ENCODE results near the gene CXCL16.

Gene CXCL16

DNA sequence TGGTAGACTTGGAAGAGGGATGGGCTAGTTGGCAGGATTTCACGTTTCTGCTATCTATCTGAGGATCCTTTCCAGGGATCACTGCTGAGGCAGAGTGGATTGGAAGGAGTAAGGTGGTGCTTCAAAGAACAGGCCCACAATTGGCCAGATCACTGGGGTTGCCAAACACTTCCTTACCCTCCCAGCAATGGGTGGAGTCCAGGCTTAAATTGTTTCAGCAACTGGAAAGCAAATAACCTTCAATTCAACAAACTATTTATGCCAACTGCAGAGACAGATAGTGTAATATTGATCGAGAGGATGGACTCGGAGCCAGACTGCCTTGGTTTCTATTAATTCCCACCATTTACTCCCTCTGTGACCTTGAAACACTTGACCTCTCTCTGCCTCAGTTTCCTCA is 27.2 kb downstream of the CXCL16 start:
- no peaks in the 10 kb centered on the region for H3K79me2 ChIP-seq (ENCODE audit: control insufficient read depth, insufficient read depth, low read length)
- WGBS (ENCODE audit: extremely low coverage, insufficient coverage, low lambda C conversion rate), result no CpG with 5 or more reads among the region's 3 CpGs
- H3K27me3 ChIP-seq (ENCODE audit: insufficient read depth, low read length, poor library complexity), result no peaks in the 10 kb centered on the region

DNA sequence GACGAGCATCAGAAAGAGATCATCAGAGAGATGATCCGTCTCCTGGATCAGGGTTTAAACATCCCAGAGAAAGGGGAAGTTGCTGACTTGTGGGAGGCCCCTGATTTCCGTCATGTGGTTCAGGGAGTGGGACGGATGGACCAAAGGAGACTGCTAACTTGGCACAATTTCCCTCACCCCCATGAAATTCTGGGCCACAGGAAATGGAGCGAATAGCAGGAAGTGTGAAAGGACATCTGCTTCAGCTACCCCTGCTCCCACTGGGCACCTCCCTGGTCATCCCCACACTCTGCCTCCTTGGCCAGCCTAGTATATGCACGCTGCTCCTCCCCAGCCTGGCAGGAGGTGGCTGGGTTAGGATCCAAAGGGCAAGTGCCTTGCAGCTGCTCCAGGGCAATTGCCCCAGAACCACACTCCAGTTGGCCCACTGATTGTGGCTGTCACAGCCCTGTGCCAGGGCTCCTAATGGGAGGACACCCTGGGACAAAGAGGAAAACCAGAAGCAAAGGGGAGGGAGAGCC is 28.0 kb downstream of the CXCL16 start:
- Histone ChIP-seq H2AK5ac (ENCODE audit: low read length) (no peak overlapping the region), H3K4ac (ENCODE audit: low read depth, low read length) (no peak overlapping the region), H3K56ac (ENCODE audit: low read length) (no peak overlapping the region), H2BK120ac (ENCODE audit: low read depth, low read length) (no peak overlapping the region), H2BK5ac (ENCODE audit: low read length) (no peak overlapping the region), H3K4me3 (ENCODE audit: low read length) (no peak overlapping the region), H3K79me1 (ENCODE audit: low read length) (no peaks in the 10 kb centered on the region), H2BK15ac (replicated peaks; ENCODE audit: low read depth) (no peak overlapping the region), H4K5ac (ENCODE audit: low read length) (no peak overlapping the region), H3K18ac (ENCODE audit: low read length) (no peak overlapping the region), H3K27ac (ENCODE audit: low read depth, low read length) (no peak overlapping the region), H3K36me3 (ENCODE audit: control insufficient read depth, insufficient read depth, low read length) (no peaks in the 10 kb centered on the region), H3K79me2 (ENCODE audit: control insufficient read depth, insufficient read depth, low read length) (no peaks in the 10 kb centered on the region), H4K8ac (ENCODE audit: low read depth, low read length) (no peak overlapping the region), H3K4me2 (ENCODE audit: low read length) (no peak overlapping the region), H3K23ac (ENCODE audit: low read length) (no peak overlapping the region), H3K9ac (ENCODE audit: low read length) (no peak overlapping the region), H3K27me3 (ENCODE audit: insufficient read depth, low read length, poor library complexity) (no peaks in the 10 kb centered on the region), H3K4me1 (ENCODE audit: control insufficient read depth, low read depth, low read length) (no peaks in the 10 kb centered on the region)
- DNase-seq, result no peak
- WGBS (ENCODE audit: extremely low coverage, insufficient coverage, low lambda C conversion rate), result no CpG with 5 or more reads among the region's 6 CpGs

More for the DNA sequence above, 27.2 kb downstream of the CXCL16 start:
- Histone ChIP-seq H4K8ac (ENCODE audit: low read depth, low read length) (no peak overlapping the region), H3K79me1 (ENCODE audit: low read length) (no peaks in the 10 kb centered on the region), H3K23ac (ENCODE audit: low read length) (no peak overlapping the region), H3K4me3 (ENCODE audit: low read length) (no peak overlapping the region), H4K5ac (ENCODE audit: low read length) (no peak overlapping the region), H2BK120ac (ENCODE audit: low read depth, low read length) (no peak overlapping the region), H3K36me3 (ENCODE audit: control insufficient read depth, insufficient read depth, low read length) (no peaks in the 10 kb centered on the region), H3K18ac (ENCODE audit: low read length) (no peak overlapping the region), H3K4me2 (ENCODE audit: low read length) (no peak overlapping the region), H2BK15ac (replicated peaks; ENCODE audit: low read depth) (no peak overlapping the region), H3K27ac (ENCODE audit: low read depth, low read length) (no peak overlapping the region), H3K56ac (ENCODE audit: low read length) (no peak overlapping the region), H3K4me1 (ENCODE audit: control insufficient read depth, low read depth, low read length) (no peaks in the 10 kb centered on the region), H2AK5ac (ENCODE audit: low read length) (no peak overlapping the region), H2BK5ac (ENCODE audit: low read length) (no peak overlapping the region), H3K4ac (ENCODE audit: low read depth, low read length) (no peak overlapping the region), H3K9ac (ENCODE audit: low read length) (no peak overlapping the region)
- DNase-seq, result no peak

DNA sequence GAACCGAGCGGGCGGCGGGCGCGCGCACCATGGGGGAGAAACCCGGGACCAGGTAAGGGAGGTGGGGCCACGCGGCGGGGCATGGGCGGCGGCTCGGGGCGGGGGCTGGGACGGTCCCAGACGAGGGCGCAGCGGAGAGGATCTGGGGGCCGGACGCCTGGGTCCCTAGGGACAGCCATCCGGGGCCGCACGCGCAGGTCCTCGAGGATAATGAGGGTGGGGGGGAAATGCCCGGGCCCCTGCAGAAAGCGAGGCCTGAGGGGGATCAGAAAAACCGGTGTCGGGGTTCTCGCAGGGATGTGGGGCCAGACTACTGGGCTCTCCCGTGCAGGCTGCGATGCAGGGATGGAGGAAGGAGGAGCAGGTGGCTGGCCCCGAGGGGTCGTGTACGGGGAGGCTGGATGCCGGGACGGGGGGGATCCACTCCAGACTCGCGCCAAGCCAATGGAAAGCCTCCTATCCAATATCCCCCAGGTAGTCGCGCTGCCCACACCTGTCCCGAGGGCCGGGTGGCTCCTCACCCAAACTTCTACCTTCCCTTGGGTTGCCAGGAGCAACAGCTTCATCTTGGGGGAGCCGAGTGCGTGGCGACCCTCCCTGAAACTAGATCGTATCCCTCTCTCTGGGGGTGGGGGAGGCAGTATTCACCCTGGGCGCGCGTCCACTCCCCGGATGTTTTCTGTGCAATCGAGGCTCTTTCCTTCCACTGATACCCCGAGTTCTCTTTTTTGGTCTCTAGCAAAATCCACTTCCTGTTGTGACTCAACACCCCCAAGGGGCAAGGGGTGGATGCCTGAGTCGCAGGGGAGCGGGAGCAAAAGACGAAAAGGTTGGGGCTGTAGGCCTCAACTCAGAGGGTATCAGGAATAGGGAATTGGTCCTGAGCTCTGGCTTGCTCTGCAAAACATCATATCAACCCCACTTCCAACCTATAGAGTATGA is 28.8 kb downstream of the CXCL16 start:
- no peak for DNase-seq
- no peak overlapping the region for H2BK120ac ChIP-seq (ENCODE audit: low read depth, low read length)
- H3K36me3 ChIP-seq (ENCODE audit: control insufficient read depth, insufficient read depth, low read length), result no peaks in the 10 kb centered on the region
- H2AK5ac ChIP-seq (ENCODE audit: low read length), result no peak overlapping the region
- no peak overlapping the region for H2BK5ac ChIP-seq (ENCODE audit: low read length)
- H3K4me3 ChIP-seq (ENCODE audit: low read length), result peak overlapping the region; percentile 62
- peak overlapping the region; percentile 71 for H3K9ac ChIP-seq (ENCODE audit: low read length)
- peak overlapping the region; percentile 24 for H3K18ac ChIP-seq (ENCODE audit: low read length)
- H3K56ac ChIP-seq (ENCODE audit: low read length), result peak overlapping the region; percentile 83
- no peak overlapping the region for H2BK15ac ChIP-seq (replicated peaks; ENCODE audit: low read depth)
- no peaks in the 10 kb centered on the region for H3K79me2 ChIP-seq (ENCODE audit: control insufficient read depth, insufficient read depth, low read length)
- H4K5ac ChIP-seq (ENCODE audit: low read length), result no peak overlapping the region
- no peaks in the 10 kb centered on the region for H3K27me3 ChIP-seq (ENCODE audit: insufficient read depth, low read length, poor library complexity)
- H4K8ac ChIP-seq (ENCODE audit: low read depth, low read length), result no peak overlapping the region
- H3K4me1 ChIP-seq (ENCODE audit: control insufficient read depth, low read depth, low read length), result no peaks in the 10 kb centered on the region
- no peak overlapping the region for H3K23ac ChIP-seq (ENCODE audit: low read length)
- no CpG with 5 or more reads among the region's 57 CpGs for WGBS (ENCODE audit: extremely low coverage, insufficient coverage, low lambda C conversion rate)
- peak overlapping the region; percentile 56 for H3K4me2 ChIP-seq (ENCODE audit: low read length)
- no peak overlapping the region for H3K4ac ChIP-seq (ENCODE audit: low read depth, low read length)
- no peak overlapping the region for H3K27ac ChIP-seq (ENCODE audit: low read depth, low read length)
- H3K79me1 ChIP-seq (ENCODE audit: low read length), result no peaks in the 10 kb centered on the region

DNA sequence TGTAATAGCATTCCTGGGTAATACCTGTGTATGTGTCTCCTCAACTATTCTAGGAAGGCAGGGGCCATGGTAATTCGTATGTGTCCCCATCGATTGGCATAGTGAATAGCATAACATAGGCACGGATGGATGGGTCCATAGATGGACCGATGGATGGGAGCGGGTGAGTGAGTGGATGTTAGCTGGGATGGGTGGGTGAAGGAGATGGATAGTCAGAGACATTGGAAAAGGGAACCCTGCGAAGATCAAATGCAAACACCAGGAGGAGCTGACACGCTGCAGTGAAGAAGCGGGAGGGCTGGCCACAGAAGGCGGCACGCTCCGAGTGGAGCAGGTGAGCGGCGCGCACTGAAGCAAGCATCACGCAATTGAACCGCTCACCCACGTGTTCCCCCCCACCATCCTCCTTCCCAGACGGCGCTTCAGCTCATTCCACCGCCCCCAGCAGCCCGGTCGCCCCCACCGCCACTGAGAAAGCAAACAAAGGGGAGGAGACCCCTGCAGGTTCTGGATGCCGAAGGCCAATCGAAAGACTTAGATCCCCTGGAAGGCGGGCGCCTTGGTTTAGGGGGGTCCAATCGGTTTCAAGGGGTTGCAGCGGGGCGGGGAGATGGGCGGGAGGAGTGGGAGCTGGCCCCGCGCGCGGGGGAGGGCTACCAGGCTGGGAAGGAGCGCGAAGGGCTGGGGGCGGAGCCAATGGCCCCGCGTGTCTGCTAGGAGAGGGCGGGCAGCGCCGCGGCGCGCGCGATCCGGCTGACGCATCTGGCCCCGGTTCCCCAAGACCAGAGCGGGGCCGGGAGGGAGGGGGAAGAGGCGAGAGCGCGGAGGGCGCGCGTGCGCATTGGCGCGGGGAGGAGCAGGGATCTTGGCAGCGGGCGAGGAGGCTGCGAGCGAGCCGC is 29.7 kb downstream of the CXCL16 start, which contains the start of gene ARRB2:
TSS of gene ARRB2 (plus strand) at position 839 of the 899 bp plus-strand sequence. CDS start 90 bp downstream, outside the sequence.
- no peaks in the 10 kb centered on the region for H3K79me2 ChIP-seq (ENCODE audit: control insufficient read depth, insufficient read depth, low read length)
- no peak within 1 kb of the TSS for H2BK15ac ChIP-seq (replicated peaks; ENCODE audit: low read depth)
- H4K8ac ChIP-seq (ENCODE audit: low read depth, low read length), result no peak within 1 kb of the TSS
- H3K56ac ChIP-seq (ENCODE audit: low read length), result peak within 1 kb of the TSS; percentile 83
- H3K27ac ChIP-seq (ENCODE audit: low read depth, low read length), result no peak within 1 kb of the TSS
- no CpG with 5 or more reads among the region's 67 CpGs for WGBS (ENCODE audit: extremely low coverage, insufficient coverage, low lambda C conversion rate)
- H3K36me3 ChIP-seq (ENCODE audit: control insufficient read depth, insufficient read depth, low read length), result no peaks in the 10 kb centered on the region
- H2AK5ac ChIP-seq (ENCODE audit: low read length), result no peak within 1 kb of the TSS
- H3K4me1 ChIP-seq (ENCODE audit: control insufficient read depth, low read depth, low read length), result no peaks in the 10 kb centered on the region
- H3K4ac ChIP-seq (ENCODE audit: low read depth, low read length), result no peak within 1 kb of the TSS
- peak within 1 kb of the TSS; percentile 62 for H3K4me3 ChIP-seq (ENCODE audit: low read length)
- peak within 1 kb of the TSS; percentile 71 for H3K9ac ChIP-seq (ENCODE audit: low read length)
- no peak within 1 kb of the TSS for H2BK5ac ChIP-seq (ENCODE audit: low read length)
- peak within 1 kb of the TSS; percentile 24 for H3K18ac ChIP-seq (ENCODE audit: low read length)
- H3K23ac ChIP-seq (ENCODE audit: low read length), result no peak within 1 kb of the TSS
- DNase-seq, result peak; percentile 98
- no peak within 1 kb of the TSS for H4K5ac ChIP-seq (ENCODE audit: low read length)
- no peaks in the 10 kb centered on the region for H3K79me1 ChIP-seq (ENCODE audit: low read length)
- peak within 1 kb of the TSS; percentile 62 for H3K4me2 ChIP-seq (ENCODE audit: low read length)
- H2BK120ac ChIP-seq (ENCODE audit: low read depth, low read length), result no peak within 1 kb of the TSS
- no peaks in the 10 kb centered on the region for H3K27me3 ChIP-seq (ENCODE audit: insufficient read depth, low read length, poor library complexity)

DNA sequence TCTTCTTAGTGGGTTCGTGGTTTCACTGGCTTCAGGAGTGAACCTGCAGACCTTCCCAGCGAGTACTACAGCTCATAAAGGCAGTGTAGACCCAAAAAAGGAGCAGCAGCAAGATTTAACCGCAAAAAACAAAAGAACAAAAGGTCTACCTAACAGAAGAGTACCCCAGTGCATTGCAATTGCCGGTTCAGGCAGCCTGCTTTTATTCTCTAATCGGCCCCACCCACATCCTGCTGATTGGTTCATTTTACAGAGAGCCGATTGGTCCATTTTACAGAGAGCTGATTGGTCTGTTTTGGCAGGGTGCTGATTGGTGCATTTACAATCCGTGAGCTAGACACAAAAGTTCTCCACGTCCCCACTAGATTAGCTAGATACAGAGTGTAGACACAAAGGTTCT is 31.3 kb downstream of the CXCL16 start:
- H3K36me3 ChIP-seq (ENCODE audit: control insufficient read depth, insufficient read depth, low read length), result no peaks in the 10 kb centered on the region
- no peak overlapping the region for H2AK5ac ChIP-seq (ENCODE audit: low read length)
- peak; percentile 46 for DNase-seq
- H3K18ac ChIP-seq (ENCODE audit: low read length), result no peak overlapping the region
- no peak overlapping the region for H3K27ac ChIP-seq (ENCODE audit: low read depth, low read length)
- no peak overlapping the region for H3K9ac ChIP-seq (ENCODE audit: low read length)
- H4K8ac ChIP-seq (ENCODE audit: low read depth, low read length), result no peak overlapping the region
- H2BK15ac ChIP-seq (replicated peaks; ENCODE audit: low read depth), result no peak overlapping the region
- peaks cover 2% of the 10 kb centered on the region for H3K79me1 ChIP-seq (ENCODE audit: low read length)
- H3K4me2 ChIP-seq (ENCODE audit: low read length), result no peak overlapping the region
- no peak overlapping the region for H3K4ac ChIP-seq (ENCODE audit: low read depth, low read length)
- no peak overlapping the region for H4K5ac ChIP-seq (ENCODE audit: low read length)
- H3K4me1 ChIP-seq (ENCODE audit: control insufficient read depth, low read depth, low read length), result no peaks in the 10 kb centered on the region
- H3K4me3 ChIP-seq (ENCODE audit: low read length), result no peak overlapping the region
- no peak overlapping the region for H3K56ac ChIP-seq (ENCODE audit: low read length)
- H2BK5ac ChIP-seq (ENCODE audit: low read length), result no peak overlapping the region
- H2BK120ac ChIP-seq (ENCODE audit: low read depth, low read length), result no peak overlapping the region
- peaks cover 5% of the 10 kb centered on the region for H3K79me2 ChIP-seq (ENCODE audit: control insufficient read depth, insufficient read depth, low read length)
- H3K23ac ChIP-seq (ENCODE audit: low read length), result no peak overlapping the region
- no CpG with 5 or more reads among the region's 8 CpGs for WGBS (ENCODE audit: extremely low coverage, insufficient coverage, low lambda C conversion rate)
- H3K27me3 ChIP-seq (ENCODE audit: insufficient read depth, low read length, poor library complexity), result no peaks in the 10 kb centered on the region
